GM12891 (cell line): ENCODE measurements around the gene ZBTB20.

Experiments used
- PAX5 ChIP-seq: IDR thresholded peaks from 2 replicates; pipeline ENCODE4 v1.6.1; 2011; ENCODE audit warnings: low read length, moderate library complexity, mild to moderate bottlenecking; ENCODE audit not compliant: insufficient read depth, severe bottlenecking
- POLR2A ChIP-seq: IDR thresholded peaks from 2 replicates; pipeline ENCODE4 v1.6.1; 2011; ENCODE audit warnings: low read depth, low read length, control low read depth
- POLR2AphosphoS5 ChIP-seq: IDR thresholded peaks from 2 replicates; pipeline ENCODE4 v1.6.1; 2011; ENCODE audit warnings: low read depth, low read length, control low read depth
- POU2F2 ChIP-seq: IDR thresholded peaks from 2 replicates; pipeline ENCODE4 v1.6.1; 2011; ENCODE audit warnings: low read depth, mild to moderate bottlenecking, control low read depth, low read length, moderate library complexity
- SPI1 ChIP-seq: IDR thresholded peaks from 2 replicates; pipeline ENCODE4 v1.6.1; 2011; ENCODE audit warnings: low read depth, low read length, control low read depth
- TAF1 ChIP-seq: IDR thresholded peaks from 2 replicates; pipeline ENCODE4 v1.6.1; 2011; ENCODE audit warnings: low read depth, low read length, control low read depth

- TF ChIP-seq POLR2AphosphoS5 (no peak), TAF1 (no peak), POLR2A (no peak), SPI1 (no peak), PAX5 (no peak), POU2F2 (no peak)
Observed at GRCh38 chr3:115022835-115023398, 124.2 kb downstream of the ZBTB20 start.
